HG03097 (cell line): Measurements from ENCODE around the gene FRZB.
"Not testable (repeated sequence)": the region's sequence is repeated elsewhere in the genome, so short reads cannot be mapped to it uniquely, and the experiment has no call there.

ENCODE experiments used
- ATAC-seq: cut with Tn5 transposase; IDR thresholded peaks from one replicate; pipeline ENCODE4 v1.9.1; 2021; ENCODE audit not compliant: unreplicated experiment, low FRiP score

The FRZB gene

DNA sequence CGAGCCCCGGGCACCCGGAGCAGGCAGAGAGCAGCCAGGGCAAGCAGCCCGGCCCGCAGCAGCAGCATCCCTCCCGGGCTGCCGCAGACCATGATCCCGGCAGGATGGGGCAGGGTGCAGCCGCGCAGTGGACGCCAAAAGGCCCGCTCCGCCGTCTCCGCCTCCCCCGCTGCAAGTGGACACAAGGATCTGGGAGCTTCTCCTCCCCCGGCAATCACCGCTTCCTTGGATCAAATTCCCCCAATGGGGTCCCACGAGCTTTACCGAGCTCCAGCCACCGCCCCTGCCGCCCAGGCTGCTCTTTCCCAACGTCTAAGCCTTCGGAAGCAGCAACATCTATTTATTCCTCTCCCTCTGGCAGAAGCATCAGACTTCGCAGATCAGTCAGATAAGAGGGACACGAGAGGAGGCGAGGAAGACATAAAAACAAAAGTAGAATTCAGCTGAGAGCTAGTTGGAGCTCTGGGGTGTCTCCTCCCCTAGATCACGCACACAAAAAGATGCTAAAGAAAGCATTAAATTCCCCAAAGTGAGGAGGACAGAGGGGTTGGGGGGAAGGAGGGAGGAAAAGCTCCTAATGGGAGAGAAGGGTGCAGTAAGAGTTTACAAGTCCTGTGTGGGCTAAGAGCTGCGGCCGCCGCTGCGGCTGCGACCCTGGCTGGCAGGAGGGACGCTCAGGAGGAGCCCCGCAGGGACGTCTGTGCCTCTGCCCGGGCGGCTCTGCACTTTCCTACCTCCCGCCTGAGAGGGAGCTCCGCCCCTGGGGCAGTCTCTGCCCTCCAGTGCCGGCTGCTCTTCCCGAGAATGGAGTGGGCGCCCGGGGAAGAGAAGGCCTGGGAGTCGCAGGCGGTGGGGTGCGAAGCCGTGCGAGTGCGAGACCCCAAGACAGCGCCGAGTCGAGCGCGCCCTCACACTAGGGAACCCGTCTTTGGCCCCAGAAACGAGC is at the start of gene FRZB:
TSS of gene FRZB (minus strand) at position 177 of the 946 bp plus-strand sequence. CDS start at position 92, 85 bp downstream.
- no peak for ATAC-seq

DNA sequence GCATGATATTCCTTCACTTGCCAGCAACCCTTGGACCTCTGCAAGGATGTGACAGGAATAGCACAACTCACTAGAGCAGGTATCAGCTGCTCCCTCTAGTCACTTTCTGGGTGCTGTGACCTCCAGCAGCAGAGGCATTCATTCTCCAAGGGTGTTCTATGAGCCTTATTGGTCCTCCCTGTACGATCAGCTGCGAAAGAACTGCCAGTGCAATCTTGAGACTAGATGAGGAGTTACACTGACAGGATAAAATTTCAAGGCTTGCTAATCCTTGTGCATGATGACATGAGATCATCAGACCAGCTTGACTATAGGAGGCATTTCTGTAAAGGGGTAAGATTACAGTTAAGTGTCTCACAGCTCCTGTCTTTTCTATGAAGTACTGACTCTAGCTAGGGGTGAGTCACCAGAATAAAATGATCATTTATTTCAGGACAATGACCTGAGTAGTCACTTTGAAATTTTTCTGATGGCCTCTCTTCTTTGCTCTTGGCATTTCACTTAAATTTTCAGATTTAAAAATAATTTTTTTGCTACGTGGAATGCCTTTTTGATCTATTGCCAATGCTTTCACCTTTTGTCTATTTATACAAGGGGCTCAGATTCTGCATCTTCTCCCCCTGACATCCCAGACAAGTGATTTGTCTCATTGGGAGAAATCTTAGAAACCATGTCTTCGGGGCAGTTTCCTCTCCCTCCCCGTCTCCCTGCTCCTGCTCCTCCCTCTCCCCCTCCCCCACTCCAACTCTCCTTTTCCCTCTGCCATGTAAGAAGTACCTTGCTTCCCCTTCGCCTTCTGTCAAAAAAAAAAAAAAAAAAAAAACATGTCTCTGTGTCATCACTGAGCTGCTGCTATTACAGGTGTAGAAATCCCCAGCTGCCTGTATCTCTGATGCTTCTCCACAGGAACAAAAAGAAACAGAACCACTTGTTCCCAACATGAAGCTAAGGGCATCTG is 49.2 kb upstream of the FRZB start:
- no peak for ATAC-seq

DNA sequence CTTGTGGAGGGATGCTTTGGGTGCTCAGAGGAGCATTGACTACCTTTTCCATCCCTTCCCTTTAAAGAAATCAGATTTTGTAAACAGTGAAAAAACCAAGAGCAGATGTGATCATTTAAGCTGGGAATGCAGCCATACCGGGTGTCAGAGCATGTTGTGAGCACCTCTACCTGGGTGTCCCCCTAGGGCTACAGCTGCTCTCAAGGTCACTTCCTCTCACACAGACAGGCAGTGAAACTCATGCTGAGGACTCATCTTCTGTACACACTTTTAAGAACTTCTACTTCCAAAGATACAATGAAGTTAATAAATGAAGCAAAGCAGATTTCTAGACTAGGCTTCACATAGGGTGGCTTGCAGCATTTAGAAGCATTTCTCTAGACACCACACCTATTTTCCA is 48.4 kb upstream of the FRZB start:
- no peak for ATAC-seq

GRCh38 chr2:182913064-182913463 is 46.6 kb upstream of the FRZB start:
- no peak for ATAC-seq

DNA sequence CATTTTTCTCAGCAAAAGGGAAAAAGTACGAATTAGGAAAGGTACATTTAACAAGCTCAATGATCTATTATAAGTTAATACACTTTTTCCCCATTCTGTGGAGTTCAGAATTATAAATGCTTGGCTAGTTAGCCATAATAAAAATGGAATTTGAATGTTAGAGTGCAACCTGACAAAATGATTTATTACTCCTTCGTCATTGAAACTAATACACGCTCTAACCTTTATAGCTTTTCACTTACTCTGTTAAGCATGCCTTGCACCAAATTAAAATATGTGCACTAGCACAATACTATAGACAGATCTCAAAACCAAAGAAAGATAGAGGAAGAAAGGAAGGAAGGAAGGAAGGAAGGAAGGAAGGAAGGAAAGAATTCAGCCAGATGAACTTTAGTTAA is 46.1 kb upstream of the FRZB start:
- ATAC-seq, result no peak

DNA sequence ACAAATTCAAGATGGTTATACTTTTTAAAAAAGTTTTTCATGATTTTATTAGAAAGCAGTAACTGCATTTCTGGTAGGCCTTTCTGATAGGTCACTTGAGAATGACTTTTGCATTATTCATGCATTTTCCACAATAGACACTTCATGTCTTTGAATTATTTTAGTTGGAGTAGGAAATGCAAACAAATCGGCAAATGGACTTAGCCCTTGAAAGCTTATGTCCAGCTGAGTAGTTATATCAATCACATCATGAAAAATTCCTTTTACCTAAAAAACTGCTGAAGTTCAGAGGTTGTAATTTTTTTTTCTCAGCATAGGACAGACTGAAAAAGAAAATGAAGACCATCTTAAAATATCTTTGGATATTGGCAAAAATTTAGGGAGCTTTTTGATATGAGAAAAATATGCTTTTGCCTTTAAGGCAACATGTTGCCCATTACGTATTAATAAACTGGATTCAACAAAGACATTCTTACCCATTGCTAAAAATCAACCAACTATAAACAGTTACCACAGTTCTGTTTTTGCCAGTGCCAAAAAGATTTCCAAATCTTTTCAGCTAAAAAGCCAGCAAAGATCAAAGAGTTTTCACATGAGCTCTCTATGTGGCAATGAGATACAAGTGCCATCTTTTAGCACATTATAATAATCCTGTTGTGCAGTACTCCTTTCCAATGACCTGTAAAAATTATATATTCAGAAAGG is 45.5 kb upstream of the FRZB start:
- no peak for ATAC-seq

DNA sequence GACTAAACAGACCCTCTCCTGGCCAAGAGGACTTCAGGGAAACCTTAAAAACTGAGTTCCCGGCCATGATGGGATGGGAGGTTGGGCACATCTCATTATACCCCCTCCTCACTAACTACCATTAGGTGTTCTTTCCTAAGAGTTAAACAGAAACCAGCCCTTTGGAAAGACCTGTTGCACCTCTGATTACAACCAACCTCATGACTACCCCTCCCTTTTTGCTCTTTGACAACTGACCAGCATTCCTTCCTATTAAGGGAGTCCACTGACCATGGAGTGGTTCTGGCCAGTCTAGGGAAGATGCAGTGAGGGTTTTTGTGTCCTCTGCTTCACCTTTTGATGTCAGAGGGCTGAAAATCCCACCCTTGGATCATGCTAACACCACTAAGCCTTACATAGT is 44.5 kb upstream of the FRZB start:
- ATAC-seq, result no peak

DNA sequence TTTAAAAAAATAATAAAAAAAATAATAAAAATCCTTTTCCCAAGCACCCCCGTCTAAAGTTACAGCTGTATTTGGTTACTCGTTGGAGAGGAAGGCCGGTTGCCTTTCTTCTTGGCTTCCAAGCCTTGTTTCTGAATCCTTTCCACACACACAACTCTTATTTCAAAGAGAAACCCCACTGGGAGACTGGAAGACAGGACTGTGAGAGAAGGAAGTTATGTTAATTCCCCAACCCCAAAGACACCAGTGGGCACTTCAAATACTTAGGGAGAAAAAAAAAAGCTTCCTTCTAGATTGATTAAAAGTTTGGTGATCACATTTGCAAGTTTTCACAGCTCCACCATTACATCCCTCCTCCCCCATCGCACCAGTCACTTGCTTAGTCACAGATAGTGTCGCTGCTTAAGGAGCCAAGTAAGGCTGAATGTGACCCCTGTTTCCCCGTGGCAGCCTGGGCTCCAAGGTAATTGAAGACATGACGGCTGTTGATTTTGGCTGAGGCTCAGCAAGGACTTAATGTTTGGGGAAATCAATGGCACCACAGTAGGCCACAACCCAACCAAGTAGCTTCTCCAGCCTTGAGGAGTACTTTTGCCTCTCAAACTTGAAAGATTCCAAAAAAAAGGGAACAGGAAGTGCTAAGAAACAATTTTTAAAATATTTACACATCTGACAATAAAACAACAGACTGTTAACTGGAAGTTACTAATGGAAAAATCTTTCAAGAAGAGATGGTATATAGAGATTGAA is 40.8 kb upstream of the FRZB start:
- no peak for ATAC-seq

DNA sequence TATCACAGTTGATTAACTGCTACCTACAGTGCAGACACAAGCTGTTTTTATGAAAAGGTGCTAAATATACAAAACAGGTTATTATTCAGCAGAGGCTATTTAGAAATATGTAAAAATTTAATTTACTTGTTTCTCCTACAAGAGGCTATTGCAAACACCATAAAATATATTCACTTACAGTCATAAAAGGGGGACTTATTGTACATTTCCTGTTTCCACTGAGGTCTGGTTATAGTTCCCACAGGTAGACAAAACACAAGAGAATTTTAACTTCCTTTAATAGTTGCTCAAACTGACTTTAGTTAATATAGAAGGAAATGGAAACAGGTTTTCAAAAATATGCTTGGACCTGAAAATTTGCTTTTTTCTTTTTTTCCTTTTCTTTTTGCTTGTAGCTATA is 40.0 kb upstream of the FRZB start:
- ATAC-seq, result no peak

- no peak for ATAC-seq
These were observed 38.4 kb upstream of the FRZB start for GRCh38 chr2:182904844-182905243.

DNA sequence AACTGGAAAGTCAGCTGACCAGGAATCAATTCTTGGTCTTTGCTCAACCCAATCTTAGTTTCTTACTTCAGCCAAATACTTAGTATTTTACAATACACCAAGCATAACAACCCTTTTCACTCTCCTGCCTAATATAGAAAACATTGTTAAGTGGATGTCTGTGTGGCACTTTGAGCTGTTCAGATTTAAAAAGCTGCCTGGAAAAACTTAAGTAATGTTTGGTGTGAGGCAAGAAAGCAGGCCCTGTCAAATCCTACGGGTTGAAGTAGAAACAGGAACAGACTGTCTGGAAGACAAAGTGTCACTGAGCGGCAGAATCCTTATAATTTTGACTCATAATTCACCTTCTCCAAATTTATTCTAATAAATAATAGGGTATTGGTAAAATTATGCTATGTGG is 37.1 kb upstream of the FRZB start:
- ATAC-seq, result no peak

- ATAC-seq, result no peak
These were observed 35.3 kb upstream of the FRZB start for GRCh38 chr2:182901748-182902147.

DNA sequence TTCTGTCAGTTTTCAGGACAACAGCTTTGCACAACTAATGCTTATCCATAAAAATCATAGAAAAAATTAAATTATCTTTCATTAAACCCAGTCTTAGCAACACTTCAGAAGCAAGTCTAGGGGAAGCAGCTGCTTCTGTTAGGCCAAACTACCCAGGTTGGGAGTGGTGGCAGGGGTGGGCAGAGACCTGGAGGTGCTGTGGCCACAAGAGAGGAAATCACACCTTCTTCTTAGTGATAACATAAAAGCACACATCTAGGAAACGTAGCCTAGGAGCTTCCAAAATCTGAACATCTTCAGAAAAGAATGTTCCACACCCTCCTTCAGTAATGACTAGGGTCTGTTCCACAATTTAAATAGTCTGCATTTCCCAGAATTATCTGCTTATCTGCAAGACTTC is 32.3 kb upstream of the FRZB start:
- ATAC-seq, result no peak

- ATAC-seq, result no peak
These were observed 30.7 kb upstream of the FRZB start for GRCh38 chr2:182897137-182897536.

GRCh38 chr2:182895798-182896197 is 29.4 kb upstream of the FRZB start:
- no peak for ATAC-seq

DNA sequence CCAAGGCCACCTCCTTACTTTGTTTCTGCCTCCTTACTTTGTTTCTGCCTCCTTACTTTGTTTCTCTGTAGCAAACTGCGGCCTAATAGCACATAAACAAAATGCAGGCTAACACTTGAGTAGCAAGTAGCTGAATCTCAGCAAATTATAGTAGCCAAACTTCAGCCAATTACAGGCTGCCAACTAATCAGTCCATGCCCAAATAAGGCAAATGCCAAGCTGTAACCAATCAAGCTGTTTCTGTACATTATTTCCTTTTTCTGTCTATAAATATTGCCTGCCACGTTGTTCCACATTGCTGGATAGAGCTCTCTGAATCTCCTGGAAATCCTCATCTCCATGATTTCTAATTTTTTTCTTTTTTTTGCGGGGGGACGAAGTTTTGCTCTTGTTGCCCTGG is 28.7 kb upstream of the FRZB start:
- ATAC-seq, result no peak

DNA sequence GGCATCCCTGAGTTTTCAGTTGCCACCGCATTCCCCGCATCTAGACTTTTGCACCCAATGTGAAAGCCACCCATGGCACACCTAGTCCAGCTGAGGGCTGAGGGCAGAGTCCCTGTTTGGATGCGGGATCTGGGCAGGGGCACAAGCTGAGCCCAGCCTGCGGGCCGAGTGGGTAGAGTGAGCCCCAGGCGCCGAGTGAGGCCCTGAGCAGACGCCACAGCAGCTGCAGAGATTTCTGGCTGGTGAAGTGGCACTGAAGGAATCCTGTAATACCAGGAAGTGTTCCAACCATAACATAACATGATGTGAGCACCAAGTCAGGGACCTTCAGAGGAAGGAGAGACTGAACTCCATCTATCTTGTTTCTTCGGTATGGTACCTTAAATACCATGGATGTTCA is 27.7 kb upstream of the FRZB start:
- ATAC-seq, result no peak

DNA sequence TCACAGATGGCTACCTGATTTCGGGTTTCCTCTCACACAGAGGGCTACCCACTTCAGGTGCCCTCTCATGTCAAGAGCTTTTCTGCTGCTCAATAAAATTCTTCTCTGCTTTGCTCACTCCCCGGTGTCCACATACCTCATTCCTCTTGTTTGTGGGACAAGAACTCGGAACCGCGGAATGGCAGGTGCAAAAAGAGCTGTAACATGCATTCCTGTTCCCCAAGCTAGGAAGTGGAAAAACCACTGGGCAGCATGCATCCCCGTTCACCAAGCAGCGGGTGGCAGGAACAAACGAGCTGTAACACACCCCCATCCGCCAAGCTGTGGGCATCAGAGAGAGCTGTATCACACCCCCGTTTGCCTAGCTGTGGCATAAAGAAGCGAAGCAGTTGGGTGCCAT is 27.2 kb upstream of the FRZB start:
- ATAC-seq, result no peak

- ATAC-seq, result not testable (repeated sequence)
These were observed 26.6 kb upstream of the FRZB start for GRCh38 chr2:182893035-182893434.

- no peak for ATAC-seq
These were observed 25.2 kb upstream of the FRZB start for GRCh38 chr2:182891611-182892010.
